IMR-90 (cell line): Measurements from ENCODE around the gene MSANTD1. TPM values are rescaled to one million over a fixed set of nuclear protein-coding genes. Genes with fewer than 3 reads are reported as not detected.

Experiments
- ATAC-seq: fragments of 200-7000 bp; cut with Tn5 transposase; 2 replicates; pipeline ENCODE4 v1.9.1; 2020; ENCODE audit warnings: low read depth, mild to moderate bottlenecking, moderate library complexity
- BruUV-seq: library from RNA; stranded (reverse); fragments of 400-500 nt; replicated peaks from 2 replicates; lab custom pipeline; 2021; lab: Mats Ljungman, UMichigan
- CTCF ChIA-PET: fragments of 300-600 bp; formaldehyde crosslinking; extraction: SDS; loops from one replicate; lab custom pipeline; 2021; ENCODE audit warnings: antibody characterized with exemption; lab: Yijun Ruan, JAX
- POLR2A ChIA-PET: fragments of 300-600 bp; sonication (Branson Sonifier 250); formaldehyde crosslinking; loops from one replicate; lab custom pipeline; 2022; ENCODE audit warnings: antibody characterized with exemption; ENCODE audit not compliant: unreplicated experiment; lab: Charles Lee
- DNase-seq: peaks from one replicate; pipeline ENCODE4 v3.0.0; 2013
- H2AFZ ChIP-seq: replicated peaks from 2 replicates; pipeline ENCODE3; 2013; ENCODE audit warnings: low read length, mild to moderate bottlenecking; ENCODE audit not compliant: poor library complexity
- H2AK5ac ChIP-seq: 2 replicates; pipeline ENCODE4 v1.6.1; 2013; ENCODE audit warnings: low read depth, low read length, inconsistent platforms
- H2AK9ac ChIP-seq: replicated peaks from 2 replicates; pipeline ENCODE3; 2013; ENCODE audit warnings: mild to moderate bottlenecking, low read depth, low read length, moderate library complexity; ENCODE audit not compliant: poor library complexity
- H2BK120ac ChIP-seq: 2 replicates; pipeline ENCODE4 v1.6.1; 2013; ENCODE audit warnings: low read depth, low read length, inconsistent platforms
- H2BK15ac ChIP-seq: 3 replicates; pipeline ENCODE4 v1.6.1; 2013; ENCODE audit warnings: low read depth, low read length, inconsistent platforms
- H2BK20ac ChIP-seq: 2 replicates; pipeline ENCODE4 v1.6.1; 2013; ENCODE audit warnings: low read depth, mild to moderate bottlenecking, inconsistent platforms, low read length, moderate library complexity
- H2BK5ac ChIP-seq: 2 replicates; pipeline ENCODE4 v1.6.1; 2013; ENCODE audit warnings: mild to moderate bottlenecking, low read depth, low read length, inconsistent platforms; ENCODE audit not compliant: poor library complexity, severe bottlenecking
- H3K14ac ChIP-seq: replicated peaks from 2 replicates; pipeline ENCODE4 v1.6.1; 2013; ENCODE audit warnings: low read depth, low read length, inconsistent platforms
- H3K18ac ChIP-seq: 2 replicates; pipeline ENCODE4 v1.6.1; 2013; ENCODE audit warnings: low read depth, low read length, control low read depth
- H3K23ac ChIP-seq: 2 replicates; pipeline ENCODE4 v1.6.1; 2013; ENCODE audit warnings: low read depth, low read length, inconsistent platforms
- H3K27ac ChIP-seq: 2 replicates; pipeline ENCODE4 v1.5.1; 2013; ENCODE audit warnings: mild to moderate bottlenecking, control low read depth, low read length; ENCODE audit not compliant: insufficient read depth
- H3K27me3 ChIP-seq: 2 replicates; pipeline ENCODE4 v1.6.1; 2013; ENCODE audit warnings: low read length; ENCODE audit not compliant: control insufficient read depth, insufficient read depth
- H3K36me3 ChIP-seq: 2 replicates; pipeline ENCODE4 v1.6.1; 2013; ENCODE audit warnings: low read length, mixed read lengths; ENCODE audit not compliant: control insufficient read depth, insufficient read depth
- H3K4ac ChIP-seq: 2 replicates; pipeline ENCODE4 v1.6.1; 2013; ENCODE audit warnings: low read depth, low read length, inconsistent platforms
- H3K4me1 ChIP-seq: 2 replicates; pipeline ENCODE4 v1.6.1; 2013; ENCODE audit warnings: low read length, mixed read lengths; ENCODE audit not compliant: control insufficient read depth, insufficient read depth
- H3K4me2 ChIP-seq: 2 replicates; pipeline ENCODE4 v1.6.1; 2013; ENCODE audit warnings: low read depth, mild to moderate bottlenecking, control low read depth, low read length, moderate library complexity
- H3K4me3 ChIP-seq: 2 replicates; pipeline ENCODE4 v1.5.1; 2013; ENCODE audit warnings: low read depth, mild to moderate bottlenecking, control low read depth, low read length, moderate library complexity; ENCODE audit not compliant: insufficient read depth
- H3K56ac ChIP-seq: 2 replicates; pipeline ENCODE4 v1.6.1; 2013; ENCODE audit warnings: low read length, inconsistent platforms; ENCODE audit not compliant: insufficient read depth; ENCODE audit errors: extremely low read depth
- H3K79me1 ChIP-seq, 2 experiments: 2 replicates each; pipeline ENCODE4 v1.6.1; 2013; ENCODE audit warnings: low read length in 2 of 2, inconsistent platforms in 1 of 2, low read depth in 1 of 2
- H3K9ac ChIP-seq: 2 replicates; pipeline ENCODE4 v1.6.1; 2013; ENCODE audit warnings: low read depth, low read length, control low read depth
- H3K9me1 ChIP-seq: 2 replicates; pipeline ENCODE4 v1.6.1; 2013; ENCODE audit warnings: low read length, inconsistent platforms; ENCODE audit not compliant: insufficient read depth
- H3K9me3 ChIP-seq: 2 replicates; pipeline ENCODE4 v1.6.1; 2013; ENCODE audit warnings: low read length; ENCODE audit not compliant: control insufficient read depth, insufficient read depth
- H4K20me1 ChIP-seq: 2 replicates; pipeline ENCODE4 v1.6.1; 2013; ENCODE audit warnings: low read length, inconsistent platforms; ENCODE audit not compliant: insufficient read depth
- H4K5ac ChIP-seq: 2 replicates; pipeline ENCODE4 v1.6.1; 2013; ENCODE audit warnings: mild to moderate bottlenecking, low read depth, low read length, control low read depth
- H4K8ac ChIP-seq, 2 experiments: 2 replicates each; pipeline ENCODE4 v1.6.1; 2013; ENCODE audit warnings: low read depth in 2 of 2, low read length in 2 of 2, control low read depth in 1 of 2, inconsistent platforms in 1 of 2
- H4K91ac ChIP-seq: 2 replicates; pipeline ENCODE4 v1.6.1; 2013; ENCODE audit warnings: low read depth, low read length, inconsistent platforms; ENCODE audit not compliant: insufficient read depth
- BHLHE40 ChIP-seq: fragments of 150-350 bp; IDR thresholded peaks from 2 replicates; pipeline ENCODE4 v1.6.1; 2016; ENCODE audit warnings: mild to moderate bottlenecking, low read depth, low read length
- CEBPB ChIP-seq: IDR thresholded peaks from 2 replicates; pipeline ENCODE4 v1.6.1; 2012; ENCODE audit warnings: low read depth, low read length, improper control_type of control experiment
- CHD1 ChIP-seq: IDR thresholded peaks from 2 replicates; pipeline ENCODE4 v1.6.1; 2012; ENCODE audit warnings: low read depth, low read length, improper control_type of control experiment
- CTCF ChIP-seq: conservative IDR thresholded peaks from 2 replicates; pipeline ENCODE4 v1.5.1; 2012; ENCODE audit warnings: mild to moderate bottlenecking, low read depth, low read length, improper control_type of control experiment
- ELK1 ChIP-seq: fragments of 150-350 bp; IDR thresholded peaks from 2 replicates; pipeline ENCODE4 v1.6.1; 2016; ENCODE audit warnings: low read depth, mild to moderate bottlenecking, low read length, moderate library complexity, borderline replicate concordance
- FOS ChIP-seq: fragments of 150-350 bp; IDR thresholded peaks from 2 replicates; pipeline ENCODE4 v1.6.1; 2016; ENCODE audit warnings: low read depth, low read length
- MAFK ChIP-seq: IDR thresholded peaks from 2 replicates; pipeline ENCODE4 v1.6.1; 2012; ENCODE audit warnings: low read depth, low read length, improper control_type of control experiment
- MXI1 ChIP-seq: IDR thresholded peaks from 2 replicates; pipeline ENCODE4 v1.6.1; 2012; ENCODE audit warnings: low read depth, mild to moderate bottlenecking, low read length, moderate library complexity, borderline replicate concordance
- NFE2L2 ChIP-seq: fragments of 150-350 bp; IDR thresholded peaks from 2 replicates; pipeline ENCODE4 v1.6.1; 2016; ENCODE audit warnings: low read depth, mild to moderate bottlenecking, low read length
- POLR2A ChIP-seq: IDR thresholded peaks from 2 replicates; pipeline ENCODE4 v1.6.1; 2012; ENCODE audit warnings: mild to moderate bottlenecking, low read depth, low read length
- RAD21 ChIP-seq: IDR thresholded peaks from 2 replicates; pipeline ENCODE4 v1.6.1; 2012; ENCODE audit warnings: low read length, improper control_type of control experiment
- RCOR1 ChIP-seq: IDR thresholded peaks from 2 replicates; pipeline ENCODE4 v1.6.1; 2012; ENCODE audit warnings: mild to moderate bottlenecking, low read length, improper control_type of control experiment; ENCODE audit not compliant: insufficient replicate concordance
- RFX5 ChIP-seq: IDR thresholded peaks from 2 replicates; pipeline ENCODE4 v1.8.0; 2012; ENCODE audit warnings: low read depth, mild to moderate bottlenecking, low read length, moderate library complexity
- SMC3 ChIP-seq: fragments of 150-350 bp; IDR thresholded peaks from 2 replicates; pipeline ENCODE4 v1.6.1; 2016; ENCODE audit warnings: low read depth, mild to moderate bottlenecking, antibody characterized with exemption, low read length, moderate library complexity
- WGBS, 2 experiments: methylation state at CpG; one replicate each; pipeline versions ENCODE4 v1.1.5 to v1.1.7; 2013; ENCODE audit warnings: missing lambda C conversion rate in 2 of 2; ENCODE audit not compliant: insufficient read length in 1 of 2; ENCODE audit errors: extremely low coverage in 2 of 2; 5-methylcytosine and 5-hydroxymethylcytosine counted together
- dilution Hi-C: fragments of 300-500 bp; cut with HindIII; formaldehyde crosslinking; loops from one replicate; pipeline ENCODE4 v1.14.3; 2018; ENCODE audit warnings: low sequenced_read_pairs; ENCODE audit not compliant: unreplicated experiment
- in situ Hi-C: fragments of 300-500 bp; cut with MboI; formaldehyde crosslinking; loops from 3 replicates; pipeline ENCODE4 v1.14.3; 2019; ENCODE audit warnings: low sequenced_read_pairs, inconsistent platforms, mixed read lengths
- intact Hi-C: fragments of 100-400 bp; cut with micrococcal nuclease; formaldehyde crosslinking; loops from 2 replicates; pipeline ENCODE4 v1.10.0; 2022
- polyA plus RNA-seq, 3 experiments: library from polyadenylated mRNA; depleted of rRNA; stranded (reverse); fragments of >200 nt; gene quantifications; 2 replicates each; pipeline ENCODE4 v1.2.3, GENCODE V29; 2012; ENCODE audit warnings: low replicate concordance in 1 of 3
- total RNA-seq: library from RNA; depleted of rRNA; stranded (reverse); fragments of >200 nt; gene quantifications from 2 replicates; pipeline ENCODE4 v1.2.3, GENCODE V29; 2012
- TF ChIP-seq, protein P1 (sequence below): fragments of 150-350 bp; IDR thresholded peaks from 2 replicates; pipeline ENCODE4 v1.6.1; 2017; ENCODE audit warnings: mild to moderate bottlenecking, antibody characterized with exemption, low read length, low read depth

MSANTD1 gene
- total and polyA plus RNA-seq, 2 of the 4 experiments (the other 2 are of a cell fraction), result under 0.01 to 0.07 TPM

- Histone ChIP-seq H3K4me2 (no peak overlapping the region), H3K23ac (no peak overlapping the region), H2AK9ac (no peak overlapping the region), H3K18ac (no peak overlapping the region), H4K20me1 (peaks cover 3% of the 10 kb centered on the region; the same call in 1 of the 2 replicates), H4K8ac (no peak overlapping the region), H3K14ac (no peak overlapping the region), H2AK5ac (no peak overlapping the region), H3K9ac (no peak overlapping the region), H3K36me3 (peaks cover 67% of the 10 kb centered on the region), H4K91ac (no peak overlapping the region), H2BK5ac (no peak overlapping the region), H2AFZ (no peak overlapping the region), H4K5ac (no peak overlapping the region), H2BK120ac (no peak overlapping the region), H3K27me3 (no peaks in the 10 kb centered on the region), H2BK15ac (no peak overlapping the region), H3K27ac (no peak overlapping the region), H3K4me3 (no peak overlapping the region), H3K9me1 (peaks cover 11% of the 10 kb centered on the region), H3K4me1 (peaks cover 3% of the 10 kb centered on the region), H3K4ac (no peak overlapping the region), H3K9me3 (no peaks in the 10 kb centered on the region), H2BK20ac (no peak overlapping the region), H3K56ac (no peak overlapping the region), H3K79me1 (peaks cover 0 to 9% of the 10 kb centered on the region in 2 experiments; a peak in 1 of 4 replicates)
- dilution Hi-C loops, result no loop called here
- TF ChIP-seq RFX5 (no peak), CHD1 (no peak), MXI1 (no peak), RCOR1 (no peak), SMC3 (no peak), RAD21 (no peak), BHLHE40 (no peak), POLR2A (no peak), NFE2L2 (no peak), CTCF (no peak), ELK1 (no peak), CEBPB (no peak), FOS (no peak), MAFK (no peak)
- TF ChIP-seq, protein P1, sequence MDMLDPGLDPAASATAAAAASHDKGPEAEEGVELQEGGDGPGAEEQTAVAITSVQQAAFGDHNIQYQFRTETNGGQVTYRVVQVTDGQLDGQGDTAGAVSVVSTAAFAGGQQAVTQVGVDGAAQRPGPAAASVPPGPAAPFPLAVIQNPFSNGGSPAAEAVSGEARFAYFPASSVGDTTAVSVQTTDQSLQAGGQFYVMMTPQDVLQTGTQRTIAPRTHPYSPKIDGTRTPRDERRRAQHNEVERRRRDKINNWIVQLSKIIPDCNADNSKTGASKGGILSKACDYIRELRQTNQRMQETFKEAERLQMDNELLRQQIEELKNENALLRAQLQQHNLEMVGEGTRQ, result no peak
- in situ Hi-C loops, result no loop called here
- WGBS, 2 experiments, result 100% methylated on average over 10 of the region's 15 CpGs; no CpG with 5 or more reads in 1 of the 2 experiments
- BruUV-seq, result no TSS peak
- ATAC-seq (no peak), DNase-seq (no peak)
- ChIA-PET CTCF (no interaction called here), POLR2A (no interaction called here)
- intact Hi-C loops, result no loop called here
Measured at GRCh38 chr4:3232871-3233271, 16.1 kb upstream of the MSANTD1 start.
